H1 (cell line): ENCODE measurements around the gene COA1. TPM values are rescaled to one million over a fixed set of nuclear protein-coding genes. Genes with fewer than 3 reads are reported as not detected.

Experiments used
- CTCF ChIA-PET: fragments of 300-600 bp; sonication (Branson Sonifier 250); formaldehyde crosslinking; loops from one replicate; lab custom pipeline; 2021; ENCODE audit not compliant: partially characterized antibody; lab: Charles Lee
- POLR2A ChIA-PET: fragments of 300-600 bp; sonication (Branson Sonifier 250); formaldehyde crosslinking; loops from one replicate; lab custom pipeline; 2021; ENCODE audit warnings: inconsistent platforms; ENCODE audit not compliant: partially characterized antibody; lab: Charles Lee
- DNase-seq, 2 experiments: peaks; one replicate each; pipeline versions ENCODE4 v3.0.0 to v3.0.0-alpha.2; 2010 to 2022; ENCODE audit warnings: low spot score in 2 of 2, low read depth in 1 of 2, mixed read lengths in 1 of 2
- FAIRE-seq: peaks from 2 replicates; lab custom pipeline; 2011; peaks lifted over from hg19 to GRCh38; lab: Jason Lieb, UNC
- H2AFZ ChIP-seq: 2 replicates; pipeline ENCODE4 v1.8.1; 2012; ENCODE audit warnings: low read length, inconsistent platforms
- H2AK5ac ChIP-seq: 2 replicates; pipeline ENCODE4 v1.6.1; 2013; ENCODE audit warnings: low read depth, low read length
- H2BK120ac ChIP-seq: replicated peaks from 2 replicates; pipeline ENCODE3; 2013; ENCODE audit warnings: low read depth, low read length, inconsistent platforms
- H2BK12ac ChIP-seq: 2 replicates; pipeline ENCODE4 v1.6.1; 2013; ENCODE audit warnings: low read depth, low read length
- H2BK15ac ChIP-seq: 2 replicates; pipeline ENCODE4 v1.6.1; 2013; ENCODE audit warnings: low read length
- H2BK20ac ChIP-seq: 2 replicates; pipeline ENCODE4 v1.6.1; 2013; ENCODE audit warnings: low read length
- H2BK5ac ChIP-seq: 2 replicates; pipeline ENCODE4 v1.6.1; 2013; ENCODE audit warnings: low read depth, low read length
- H3K14ac ChIP-seq: 2 replicates; pipeline ENCODE4 v1.6.1; 2013; ENCODE audit warnings: inconsistent platforms; ENCODE audit not compliant: insufficient read length
- H3K18ac ChIP-seq: 2 replicates; pipeline ENCODE4 v1.6.1; 2013; ENCODE audit warnings: low read length; ENCODE audit errors: extremely low read depth
- H3K23ac ChIP-seq: 2 replicates; pipeline ENCODE4 v1.6.1; 2013; ENCODE audit warnings: inconsistent platforms; ENCODE audit not compliant: insufficient read length
- H3K23me2 ChIP-seq: 2 replicates; pipeline ENCODE4 v1.6.1; 2013; ENCODE audit warnings: low read depth, low read length
- H3K27ac ChIP-seq: 2 replicates; pipeline ENCODE4 v1.6.1; 2011; ENCODE audit warnings: low read depth, low read length, inconsistent platforms
- H3K27me3 ChIP-seq, 4 experiments: replicated peaks in 1 of 4; 1 replicate in 1 of 4; 2 replicates in 3 of 4; pipeline versions ENCODE4 v1.6.1 to v1.8.1; 2011 to 2013; ENCODE audit warnings: low read length in 3 of 4, mild to moderate bottlenecking in 3 of 4, inconsistent platforms in 2 of 4, mixed read lengths in 2 of 4, moderate library complexity in 1 of 4; ENCODE audit not compliant: control insufficient read depth in 3 of 4, insufficient read depth in 3 of 4; ENCODE audit errors: extremely low read depth in 1 of 4
- H3K36me3 ChIP-seq, 4 experiments: 2 replicates each; pipeline versions ENCODE4 v1.6.1 to v1.8.1; 2011 to 2013; ENCODE audit warnings: mild to moderate bottlenecking in 4 of 4, low read length in 3 of 4, moderate library complexity in 2 of 4, control low read depth in 1 of 4, inconsistent platforms in 1 of 4; ENCODE audit not compliant: insufficient read depth in 4 of 4, control insufficient read depth in 2 of 4
- H3K4ac ChIP-seq: replicated peaks from 2 replicates; pipeline ENCODE3; 2013; ENCODE audit warnings: low read length, low read depth, mixed read lengths, inconsistent platforms; ENCODE audit not compliant: insufficient read length
- H3K4me1 ChIP-seq, 4 experiments: replicated peaks in 1 of 4; 1 replicate in 1 of 4; 2 replicates in 3 of 4; pipeline versions ENCODE4 v1.6.1 to v1.8.1; 2011 to 2013; ENCODE audit warnings: low read length in 3 of 4, inconsistent platforms in 2 of 4, mixed read lengths in 1 of 4; ENCODE audit not compliant: insufficient read depth in 4 of 4, control insufficient read depth in 3 of 4
- H3K4me2 ChIP-seq, 2 experiments: 2 replicates each; pipeline versions ENCODE4 v1.6.1 to v1.8.1; 2011 to 2013; ENCODE audit warnings: low read depth in 2 of 2, low read length in 2 of 2, control low read depth in 1 of 2, inconsistent platforms in 1 of 2, mild to moderate bottlenecking in 1 of 2; ENCODE audit not compliant: insufficient read depth in 1 of 2
- H3K4me3 ChIP-seq, 4 experiments: fragments of 200-600, 300-600 bp in 1 of 4; sonication (generic), shearing (Covaris generic), sonication (Bioruptor Twin) in 1 of 4; 2 replicates each; pipeline versions ENCODE4 v1.5.1 to v1.8.1; 2011 to 2016; ENCODE audit warnings: low read length in 4 of 4, low read depth in 3 of 4, control low read depth in 2 of 4, inconsistent platforms in 2 of 4, mild to moderate bottlenecking in 2 of 4, mixed read lengths in 1 of 4, moderate library complexity in 1 of 4; ENCODE audit not compliant: insufficient read depth in 2 of 4; ENCODE audit errors: extremely low read depth in 1 of 4
- H3K56ac ChIP-seq: replicated peaks from 2 replicates; pipeline ENCODE3; 2013; ENCODE audit warnings: low read depth, mild to moderate bottlenecking, mixed read lengths, low read length, inconsistent platforms; ENCODE audit not compliant: insufficient read length
- H3K79me1 ChIP-seq: 2 replicates; pipeline ENCODE4 v1.6.1; 2013; ENCODE audit warnings: low read depth, low read length, control low read depth
- H3K79me2 ChIP-seq, 2 experiments: 2 replicates each; pipeline versions ENCODE4 v1.6.1 to v1.8.1; 2012 to 2013; ENCODE audit warnings: low read length in 2 of 2, mild to moderate bottlenecking in 2 of 2, inconsistent platforms in 1 of 2; ENCODE audit not compliant: insufficient read depth in 2 of 2, control insufficient read depth in 1 of 2
- H3K9ac ChIP-seq, 4 experiments: replicated peaks in 1 of 4; 1 replicate in 1 of 4; 2 replicates in 3 of 4; pipeline versions ENCODE4 v1.6.1 to v1.8.1; 2011 to 2013; ENCODE audit warnings: low read depth in 3 of 4, low read length in 3 of 4, control low read depth in 2 of 4, mild to moderate bottlenecking in 2 of 4, moderate library complexity in 2 of 4, inconsistent platforms in 1 of 4; ENCODE audit errors: extremely low read depth in 1 of 4
- H3K9me3 ChIP-seq, 2 experiments: 2 replicates each; pipeline versions ENCODE4 v1.6.1 to v1.8.1; 2012 to 2013; ENCODE audit warnings: mild to moderate bottlenecking in 2 of 2, moderate library complexity in 2 of 2, control low read depth in 1 of 2, inconsistent platforms in 1 of 2, low read depth in 1 of 2, low read length in 1 of 2, mixed read lengths in 1 of 2; ENCODE audit not compliant: insufficient read depth in 2 of 2
- H4K20me1 ChIP-seq, 2 experiments: replicated peaks in 1 of 2; 2 replicates each; pipeline versions ENCODE3 to v1.8.1; 2011 to 2013; ENCODE audit warnings: inconsistent platforms in 2 of 2, low read length in 2 of 2, mild to moderate bottlenecking in 1 of 2; ENCODE audit not compliant: insufficient read depth in 2 of 2, control insufficient read depth in 1 of 2
- H4K5ac ChIP-seq: 2 replicates; pipeline ENCODE4 v1.6.1; 2013; ENCODE audit warnings: low read length, low read depth, mixed read lengths, inconsistent platforms; ENCODE audit not compliant: insufficient read length
- H4K8ac ChIP-seq: 2 replicates; pipeline ENCODE4 v1.8.0; 2013; ENCODE audit warnings: mild to moderate bottlenecking, moderate library complexity, low read length, inconsistent platforms; ENCODE audit not compliant: insufficient read depth; ENCODE audit errors: extremely low read depth
- H4K91ac ChIP-seq: replicated peaks from 2 replicates; pipeline ENCODE3; 2013; ENCODE audit warnings: low read length, mixed read lengths, inconsistent platforms; ENCODE audit not compliant: insufficient read length
- ASH2L ChIP-seq: fragments of 200-600, 300-600 bp; sonication (generic); IDR thresholded peaks from one replicate; pipeline ENCODE4 v1.7.1; 2017; ENCODE audit warnings: low read length
- EP300 ChIP-seq, 2 experiments: IDR thresholded peaks; 1 replicate in 1 of 2; 2 replicates in 1 of 2; pipeline ENCODE4 v1.6.1; 2011 to 2012; ENCODE audit warnings: low read depth in 2 of 2, low read length in 2 of 2, mild to moderate bottlenecking in 2 of 2, borderline replicate concordance in 1 of 2, inconsistent platforms in 1 of 2, moderate library complexity in 1 of 2
- FOSL1 ChIP-seq: IDR thresholded peaks from 2 replicates; pipeline ENCODE4 v1.6.1; 2011; ENCODE audit warnings: mild to moderate bottlenecking, low read depth, low read length, moderate library complexity; ENCODE audit not compliant: insufficient read depth
- GTF2F1 ChIP-seq: IDR thresholded peaks from 2 replicates; pipeline ENCODE4 v1.6.1; 2012; ENCODE audit warnings: low read depth, low read length, improper control_type of control experiment, borderline replicate concordance
- HDAC2 ChIP-seq, 2 experiments: fragments of 300-600 bp in 1 of 2; sonication (generic) in 1 of 2; IDR thresholded peaks; 2 replicates each; pipeline ENCODE4 v1.6.1; 2011 to 2012; ENCODE audit warnings: low read depth in 2 of 2, low read length in 2 of 2, mild to moderate bottlenecking in 2 of 2, moderate library complexity in 2 of 2, borderline replicate concordance in 1 of 2, inconsistent platforms in 1 of 2
- MAFK ChIP-seq: IDR thresholded peaks from 2 replicates; pipeline ENCODE4 v1.6.1; 2012; ENCODE audit warnings: low read depth, mild to moderate bottlenecking, improper control_type of control experiment, low read length
- NRF1 ChIP-seq: IDR thresholded peaks from 2 replicates; pipeline ENCODE4 v1.6.1; 2011; ENCODE audit warnings: mild to moderate bottlenecking, low read depth, low read length, improper control_type of control experiment
- POLR2A ChIP-seq, 2 experiments: IDR thresholded peaks; 1 replicate in 1 of 2; 2 replicates in 1 of 2; pipeline ENCODE4 v1.6.1; 2011; ENCODE audit warnings: low read depth in 2 of 2, low read length in 2 of 2, mild to moderate bottlenecking in 2 of 2; ENCODE audit errors: control extremely low read depth in 1 of 2
- SIX5 ChIP-seq: IDR thresholded peaks from 2 replicates; pipeline ENCODE4 v1.6.1; 2011; ENCODE audit warnings: mild to moderate bottlenecking, low read depth, low read length
- SRF ChIP-seq: IDR thresholded peaks from 2 replicates; pipeline ENCODE4 v1.6.1; 2011; ENCODE audit warnings: mild to moderate bottlenecking, low read depth, low read length, moderate library complexity
- TCF12 ChIP-seq: IDR thresholded peaks from 2 replicates; pipeline ENCODE4 v1.6.1; 2011; ENCODE audit warnings: low read depth, mild to moderate bottlenecking, low read length
- WGBS, 2 experiments: shearing (Covaris generic) in 1 of 2; methylation state at CpG; one replicate each; pipeline versions ENCODE4 v1.1.6 to v1.1.7; 2013 to 2015; ENCODE audit warnings: low lambda C conversion rate in 2 of 2, mixed read lengths in 2 of 2, inconsistent platforms in 1 of 2, low coverage in 1 of 2, missing lambda C conversion rate in 1 of 2; ENCODE audit not compliant: insufficient replicate concordance in 2 of 2, insufficient coverage in 1 of 2, insufficient read length in 1 of 2; ENCODE audit errors: extremely low coverage in 1 of 2, missing lambda C conversion rate in 1 of 2; 5-methylcytosine and 5-hydroxymethylcytosine counted together
- polyA plus RNA-seq, 7 experiments: library from polyadenylated mRNA; depleted of rRNA in 3 of 7; stranded (reverse) in 5 of 7; unstranded in 2 of 7; fragments of >200 nt in 5 of 7; fragments of 200-250 nt in 2 of 7; gene quantifications; 1 replicate in 5 of 7; 2 replicates in 1 of 7; 4 replicates in 1 of 7; pipeline versions ENCODE4 v1.2.1 to v1.2.3, GENCODE V29; 2011 to 2013; ENCODE audit warnings: missing spikeins in 2 of 7, mixed read lengths in 2 of 7
- total RNA-seq: library from RNA; stranded (reverse); fragmentation: NEBNext Ultra II Directional; extraction: Animal tissue kit (Norgen Biotek cat#: 25700); gene quantifications from 2 replicates; pipeline ENCODE4 v1.2.1, GENCODE V29; 2021

COA1 gene
- total and polyA plus RNA-seq, 2 of the 8 experiments (the other 6 are each of a cell fraction or from before 2014, with no cell fraction given), result 98.6 to 143 TPM

- no peak overlapping the region for H2BK20ac ChIP-seq
- H3K36me3 ChIP-seq, result peaks cover 0 to 3% (median 0%) of the 10 kb centered on the region in 4 experiments; a peak in 2 of 8 replicates
- H3K4me1 ChIP-seq, result peaks cover 0 to 8% (median 4%) of the 10 kb centered on the region in 4 experiments; a peak in 5 of 7 replicates
- FAIRE-seq, result no peak
- no peaks in the 10 kb centered on the region for H3K27me3 ChIP-seq
- H4K8ac ChIP-seq, result no peak overlapping the region
- WGBS, 2 experiments, result 82% methylated on average over 9 of the region's 9 CpGs; no CpG with 5 or more reads in 1 of the 2 experiments
- no peak overlapping the region for H3K9ac ChIP-seq
- H3K79me2 ChIP-seq, result no peaks in the 10 kb centered on the region
- H3K4ac ChIP-seq, result no peak overlapping the region
- H3K18ac ChIP-seq, result no peak overlapping the region
- H4K20me1 ChIP-seq, result no peaks in the 10 kb centered on the region
- no peak overlapping the region for H3K27ac ChIP-seq
- no peak overlapping the region for H3K4me3 ChIP-seq
- no peak overlapping the region for H2AK5ac ChIP-seq
- ChIA-PET CTCF (interaction anchor here (0.9 to 1.3 kb wide), 4 partner anchors 13 to 57 kb away, joined by 3 to 4 read pairs (median 3); no protein-coding TSS in a partner anchor), POLR2A (interaction anchor here (0.7 to 1.2 kb wide), 2 partner anchors 11 to 117 kb away, joined by 3 read pairs; no protein-coding TSS in a partner anchor)
- no peak overlapping the region for H3K56ac ChIP-seq
- no peak overlapping the region for H2BK120ac ChIP-seq
- no peak overlapping the region for H3K4me2 ChIP-seq
- H2AFZ ChIP-seq, result no peak overlapping the region
- no peak overlapping the region for H2BK15ac ChIP-seq
- H4K5ac ChIP-seq, result no peak overlapping the region
- H2BK5ac ChIP-seq, result no peak overlapping the region
- no peaks in the 10 kb centered on the region; the same call in 1 of the 2 replicates for H3K23me2 ChIP-seq
- no peaks in the 10 kb centered on the region for H3K9me3 ChIP-seq
- H3K14ac ChIP-seq, result no peak overlapping the region
- H4K91ac ChIP-seq, result no peak overlapping the region
- H3K79me1 ChIP-seq, result no peaks in the 10 kb centered on the region
- H3K23ac ChIP-seq, result no peak overlapping the region
- no peak for DNase-seq
- no peak for TF ChIP-seq GTF2F1
- TF ChIP-seq SRF, result no peak
- TF ChIP-seq HDAC2 (IDR thresholded peaks at IDR 0.05; ENCODE audit: borderline replicate concordance in 1 of 2, low read depth in 2 of 2, low read length in 2 of 2), result no peak
- TF ChIP-seq MAFK, result no peak
- TF ChIP-seq FOSL1, result no peak
- TF ChIP-seq NRF1, result no peak
- no peak for TF ChIP-seq SIX5
- TF ChIP-seq EP300 (IDR thresholded peaks at IDR 0.05; ENCODE audit: borderline replicate concordance in 1 of 2, low read depth in 2 of 2, low read length in 2 of 2), result no peak
- no peak for TF ChIP-seq POLR2A (IDR thresholded peaks at IDR 0.05; ENCODE audit: control extremely low read depth in 1 of 2, low read depth in 2 of 2, low read length in 2 of 2)
- no peak for TF ChIP-seq TCF12
- TF ChIP-seq ASH2L, result no peak
- H2BK12ac ChIP-seq, result no peak overlapping the region
Measured at GRCh38 chr7:43768201-43768886, 39.0 kb upstream of the COA1 start.
